ENCODE data around the gene MEIOC. TPM values are rescaled to one million over a fixed set of nuclear protein-coding genes. Genes with fewer than 3 reads are reported as not detected.
"Not testable (repeated sequence)": the region's sequence is repeated elsewhere in the genome, so short reads cannot be mapped to it uniquely, and the experiment has no call there.

The MEIOC gene
- total and polyA plus RNA-seq, 9 of the 15 experiments (the other 6 are each of a cell fraction or from before 2014, with no cell fraction given), result 0.04 to 0.23 (median 0.06) TPM; not detected in 5

DNA sequence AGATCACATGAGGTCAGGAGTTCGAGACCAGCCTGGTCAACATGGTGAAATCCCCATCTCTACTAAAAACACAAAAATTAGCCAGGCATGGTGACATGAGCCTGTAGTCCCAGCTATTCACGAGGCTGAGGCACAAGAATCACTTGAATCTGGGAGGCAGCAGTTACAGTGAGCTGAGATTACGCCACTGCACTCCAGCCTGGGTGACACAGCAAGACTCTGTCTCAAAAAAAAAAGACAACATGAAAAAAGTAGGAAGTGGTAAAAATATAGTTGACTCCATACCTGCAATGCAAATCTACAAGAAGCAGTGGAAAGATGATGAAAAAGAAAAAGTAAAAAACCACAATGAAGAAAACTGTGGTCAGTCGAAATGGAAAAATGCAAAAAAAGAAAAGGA is 27.0 kb downstream of the MEIOC start:
- H3K4me1 ChIP-seq (replicated peaks in 1 of 2; ENCODE audit: control insufficient read depth in 2 of 2, insufficient read depth in 2 of 2, low read length in 2 of 2); H3K79me2 ChIP-seq (ENCODE audit: control insufficient read depth, insufficient read depth, low read length); FAIRE-seq; BruUV-seq (replicated peaks); H3K27me3 ChIP-seq (ENCODE audit: control insufficient read depth in 2 of 2, insufficient read depth in 2 of 2, low read length in 2 of 2); H2AFZ ChIP-seq (ENCODE audit: low read depth, low read length); H3K4me2 ChIP-seq (ENCODE audit: insufficient read depth, low read length); ATAC-seq; H3K4me3 ChIP-seq; in situ Hi-C loops (cut with MboI); DNase-seq (ENCODE audit: extremely low read depth in 1 of 4, low spot score in 3 of 4); H3K27ac ChIP-seq (ENCODE audit: extremely low read depth, low read depth, low read length); H4K20me1 ChIP-seq (replicated peaks; ENCODE audit: control insufficient read depth, insufficient read depth, low read length); H3K9me1 ChIP-seq (ENCODE audit: control insufficient read depth, insufficient read depth, low read length); intact Hi-C loops (cut with micrococcal nuclease); CTCF ChIA-PET (ENCODE audit: low intra/inter-chr PET ratio); H3K9me3 ChIP-seq (replicated peaks; ENCODE audit: control insufficient read depth, insufficient read depth, low read depth, low read length); H3K9ac ChIP-seq (ENCODE audit: insufficient read depth in 1 of 2, low read depth in 2 of 2, low read length in 2 of 2): not testable (repeated sequence)
- 73% methylated on average over 4 of the region's 4 CpGs for WGBS (ENCODE audit: insufficient coverage, low coverage, missing lambda C conversion rate)
- POLR2A ChIA-PET, result interaction anchor here (1.2 kb wide), 1 partner anchor 14 kb away, joined by 3 read pairs; no protein-coding TSS in a partner anchor
- 0 out of 2 replicates have a peak, but pooled peaks have one; percentile 40 for TF ChIP-seq CEBPB (tag; IDR thresholded peaks at IDR 0.05)
- H3K36me3 ChIP-seq (ENCODE audit: control insufficient read depth, insufficient read depth, low read length), result peaks cover 46% of the 10 kb centered on the region

DNA sequence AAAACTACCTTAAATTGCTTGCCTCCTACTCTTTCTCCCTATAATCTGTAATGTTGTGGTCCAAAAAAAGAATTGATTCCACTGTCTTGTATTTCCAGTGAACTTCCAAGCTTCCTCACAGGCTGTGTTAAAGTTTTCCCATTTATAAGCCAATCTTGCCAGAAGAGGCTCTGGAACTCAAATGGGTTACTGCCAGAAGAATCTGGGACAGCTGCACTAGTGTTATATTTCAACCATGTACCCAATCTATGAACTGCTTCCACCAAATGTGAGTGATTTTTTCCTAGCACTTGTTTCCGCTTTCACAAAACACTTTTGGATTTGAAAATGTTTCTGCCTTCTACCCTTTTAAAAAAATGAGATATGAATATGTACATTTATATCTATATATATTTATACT is 31.5 kb downstream of the MEIOC start:
- ChIA-PET POLR2A (interaction anchor here (0.6 to 1.8 kb wide), 4 partner anchors 10 to 154 kb away, joined by 3 to 5 read pairs (median 4); no protein-coding TSS in a partner anchor), CTCF (ENCODE audit: low intra/inter-chr PET ratio) (no interaction called here)
- BruUV-seq (replicated peaks), result no TSS peak
- intact Hi-C loops (cut with micrococcal nuclease), result no loop called here
- Histone ChIP-seq H3K79me2 (ENCODE audit: control insufficient read depth, insufficient read depth, low read length) (peaks cover 15% of the 10 kb centered on the region), H3K27ac (ENCODE audit: extremely low read depth, low read depth, low read length) (no peak overlapping the region), H2AFZ (ENCODE audit: low read depth, low read length) (no peak overlapping the region), H3K27me3 (ENCODE audit: control insufficient read depth in 2 of 2, insufficient read depth in 2 of 2, low read length in 2 of 2) (no peaks in the 10 kb centered on the region), H3K9me1 (ENCODE audit: control insufficient read depth, insufficient read depth, low read length) (no peaks in the 10 kb centered on the region), H3K4me2 (ENCODE audit: insufficient read depth, low read length) (no peak overlapping the region), H3K4me1 (replicated peaks in 1 of 2; ENCODE audit: control insufficient read depth in 2 of 2, insufficient read depth in 2 of 2, low read length in 2 of 2) (peaks cover 8 to 11% of the 10 kb centered on the region in 2 experiments; a peak in 4 of 5 replicates), H3K4me3 (no peak overlapping the region), H3K36me3 (ENCODE audit: control insufficient read depth, insufficient read depth, low read length) (peaks cover 19% of the 10 kb centered on the region; the same call in 2 of the 3 replicates), H3K9me3 (replicated peaks; ENCODE audit: control insufficient read depth, insufficient read depth, low read depth, low read length) (no peaks in the 10 kb centered on the region), H4K20me1 (replicated peaks; ENCODE audit: control insufficient read depth, insufficient read depth, low read length) (no peaks in the 10 kb centered on the region), H3K9ac (ENCODE audit: insufficient read depth in 1 of 2, low read depth in 2 of 2, low read length in 2 of 2) (no peak overlapping the region)
- in situ Hi-C loops (cut with MboI), result no loop called here
- DNase-seq (ENCODE audit: extremely low read depth in 1 of 4, low spot score in 3 of 4), result no peak
- ATAC-seq, result no peak
- no peak for FAIRE-seq
- WGBS (ENCODE audit: insufficient coverage, low coverage, missing lambda C conversion rate), result 82% methylated on average over 1 of the region's 1 CpG
- TF ChIP-seq ZBTB7A (IDR thresholded peaks at IDR 0.05; ENCODE audit: borderline replicate concordance, control insufficient read depth, low read depth, low read length) (no peak), NFATC3 (IDR thresholded peaks at IDR 0.05) (no peak), STAG1 (CRISPR knock-in tag; IDR thresholded peaks at IDR 0.05; ENCODE audit: borderline replicate concordance) (no peak), POU5F1 (IDR thresholded peaks at IDR 0.05; ENCODE audit: borderline replicate concordance, low read depth, low read length, partially characterized antibody) (no peak), SMAD4 (CRISPR knock-in tag; conservative IDR thresholded peaks at IDR 0.05) (no peak), ZNF3 (CRISPR knock-in tag; IDR thresholded peaks at IDR 0.05) (no peak), HMGN3 (IDR thresholded peaks at IDR 0.05; ENCODE audit: borderline replicate concordance, extremely low read depth, insufficient read length, low read depth, low read length) (no peak), ZBTB1 (CRISPR knock-in tag; IDR thresholded peaks at IDR 0.05; ENCODE audit: borderline replicate concordance, low read depth) (no peak), PHB (CRISPR knock-in tag; IDR thresholded peaks at IDR 0.05) (no peak), RNF219 (CRISPR knock-in tag; IDR thresholded peaks at IDR 0.05) (no peak)
- TF ChIP-seq, protein P1, sequence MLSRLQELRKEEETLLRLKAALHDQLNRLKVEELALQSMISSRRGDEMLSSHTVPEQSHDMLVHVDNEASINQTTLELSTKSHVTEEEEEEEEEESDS (CRISPR knock-in tag; IDR thresholded peaks at IDR 0.05), result no peak

Data from K562 (cell line).